ENCODE data around the gene TESK2.

GRCh38 chr1:45375104-45376090 is 115.6 kb downstream of the TESK2 start:
- TF ChIP-seq POLR2AphosphoS5 (IDR thresholded peaks at IDR 0.05) (no peak), POLR2A (IDR thresholded peaks at IDR 0.05) (no peak)
